ENCODE data around the gene CCDC81.
"Not testable (repeated sequence)": the region's sequence is repeated elsewhere in the genome, so short reads cannot be mapped to it uniquely, and the experiment has no call there.

Gene CCDC81

GRCh38 chr11:86416494-86416893 is 41.8 kb downstream of the CCDC81 start:
- no peak for TF ChIP-seq CTCF (IDR thresholded peaks at IDR 0.05; ENCODE audit: low read depth, low read length, missing control alignments)
- no peak for DNase-seq (ENCODE audit: low read depth)
- H3K4me3 ChIP-seq (ENCODE audit: low read depth, low read length) = no peak overlapping the region
- in situ Hi-C loops (cut with HindIII; ENCODE audit: low sequenced_read_pairs) = no loop called here

GRCh38 chr11:86416951-86417350 is 42.3 kb downstream of the CCDC81 start:
- H3K4me3 ChIP-seq (ENCODE audit: low read depth, low read length); DNase-seq (ENCODE audit: low read depth); in situ Hi-C loops (cut with HindIII; ENCODE audit: low sequenced_read_pairs): not testable (repeated sequence)

- no peak for DNase-seq (ENCODE audit: low read depth)
- in situ Hi-C loops (cut with HindIII; ENCODE audit: low sequenced_read_pairs) = no loop called here
- no peak overlapping the region for H3K4me3 ChIP-seq (ENCODE audit: low read depth, low read length)
- no peak for TF ChIP-seq CTCF (IDR thresholded peaks at IDR 0.05; ENCODE audit: low read depth, low read length, missing control alignments)
These were observed 43.4 kb downstream of the CCDC81 start for GRCh38 chr11:86418106-86418505.

- in situ Hi-C loops (cut with HindIII; ENCODE audit: low sequenced_read_pairs) = no loop called here
- no peak for TF ChIP-seq CTCF (IDR thresholded peaks at IDR 0.05; ENCODE audit: low read depth, low read length, missing control alignments)
- no peak overlapping the region for H3K4me3 ChIP-seq (ENCODE audit: low read depth, low read length)
- no peak for DNase-seq (ENCODE audit: low read depth)
These were observed 43.8 kb downstream of the CCDC81 start for GRCh38 chr11:86418513-86418912.

- DNase-seq (ENCODE audit: low read depth) = no peak
- TF ChIP-seq CTCF (IDR thresholded peaks at IDR 0.05; ENCODE audit: low read depth, low read length, missing control alignments) = peak; percentile 29
- H3K4me3 ChIP-seq (ENCODE audit: low read depth, low read length) = no peak overlapping the region
- in situ Hi-C loops (cut with HindIII; ENCODE audit: low sequenced_read_pairs) = no loop called here
These were observed 44.2 kb downstream of the CCDC81 start for GRCh38 chr11:86418917-86419316.

- TF ChIP-seq CTCF (IDR thresholded peaks at IDR 0.05; ENCODE audit: low read depth, low read length, missing control alignments) = no peak
- in situ Hi-C loops (cut with HindIII; ENCODE audit: low sequenced_read_pairs) = no loop called here
- no peak for DNase-seq (ENCODE audit: low read depth)
- no peak overlapping the region for H3K4me3 ChIP-seq (ENCODE audit: low read depth, low read length)
These were observed 47.3 kb downstream of the CCDC81 start for GRCh38 chr11:86421946-86422345.

GRCh38 chr11:86422371-86422770 is 47.7 kb downstream of the CCDC81 start:
- no peak overlapping the region for H3K4me3 ChIP-seq (ENCODE audit: low read depth, low read length)
- no peak for DNase-seq (ENCODE audit: low read depth)
- in situ Hi-C loops (cut with HindIII; ENCODE audit: low sequenced_read_pairs) = no loop called here
- TF ChIP-seq CTCF (IDR thresholded peaks at IDR 0.05; ENCODE audit: low read depth, low read length, missing control alignments) = no peak

- in situ Hi-C loops (cut with HindIII; ENCODE audit: low sequenced_read_pairs); DNase-seq (ENCODE audit: low read depth); H3K4me3 ChIP-seq (ENCODE audit: low read depth, low read length): not testable (repeated sequence)
These were observed 48.8 kb downstream of the CCDC81 start for GRCh38 chr11:86423488-86423887.

Data from astrocyte of the cerebellum (primary cell).